Activated CD8-positive, alpha-beta memory T cell treated with anti-CD3 and anti-CD28 coated beads, Interleukin-2, amount 50 U/mL, for 1 hour (primary cell): ENCODE results near the gene RASA3.

ENCODE experiments used
- DNase-seq: peaks from one replicate; pipeline ENCODE4 v3.0.0-alpha.2; 2020; ENCODE audit errors: extremely low read depth

Gene RASA3

GRCh38 chr13:113952983-113953520, 179.4 kb downstream of the RASA3 start:
- DNase-seq = no peak

GRCh38 chr13:113952151-113952982, 180.1 kb downstream of the RASA3 start:
- DNase-seq = no peak

GRCh38 chr13:113951246-113951999, 181.0 kb downstream of the RASA3 start:
- DNase-seq = no peak

- no peak for DNase-seq
Observed at GRCh38 chr13:113950451-113951245, 181.8 kb downstream of the RASA3 start.

GRCh38 chr13:113949546-113949945, 182.9 kb downstream of the RASA3 start:
- no peak for DNase-seq

- no peak for DNase-seq
Observed at GRCh38 chr13:113948034-113948742, 184.2 kb downstream of the RASA3 start.

GRCh38 chr13:113947311-113948033, 185.0 kb downstream of the RASA3 start:
- no peak for DNase-seq

- DNase-seq = no peak
Observed at GRCh38 chr13:113946409-113947181, 185.8 kb downstream of the RASA3 start.

- no peak for DNase-seq
Observed at GRCh38 chr13:113945857-113946408, 186.5 kb downstream of the RASA3 start.

GRCh38 chr13:113943821-113944565, 188.4 kb downstream of the RASA3 start:
- DNase-seq = no peak

GRCh38 chr13:113942591-113943103, 189.8 kb downstream of the RASA3 start:
- no peak for DNase-seq

- DNase-seq = no peak
Observed at GRCh38 chr13:113941571-113942191, 190.7 kb downstream of the RASA3 start.

GRCh38 chr13:113939944-113940297, 192.5 kb downstream of the RASA3 start:
- DNase-seq = no peak

- no peak for DNase-seq
Observed at GRCh38 chr13:113939129-113939943, 193.1 kb downstream of the RASA3 start.

- no peak for DNase-seq
Observed at GRCh38 chr13:113938716-113939115, 193.7 kb downstream of the RASA3 start.

GRCh38 chr13:113938246-113938645, 194.2 kb downstream of the RASA3 start:
- no peak for DNase-seq

- DNase-seq = no peak
Observed at GRCh38 chr13:113937527-113938180, 194.8 kb downstream of the RASA3 start.
